Measurements from ENCODE around the gene CDO1.

CDO1 gene

GRCh38 chr5:115775999-115776398 lies 40.5 kb downstream of the CDO1 start:
- no peak overlapping the region for H3K4ac ChIP-seq (ENCODE audit: low read depth, low read length)
- no peak overlapping the region for H3K23ac ChIP-seq (ENCODE audit: low read length)
- no peak overlapping the region for H4K8ac ChIP-seq (ENCODE audit: low read depth, low read length)
- H3K27me3 ChIP-seq (ENCODE audit: insufficient read depth, low read length, poor library complexity): no peaks in the 10 kb centered on the region
- no peaks in the 10 kb centered on the region for H3K79me1 ChIP-seq (ENCODE audit: low read length)
- no peaks in the 10 kb centered on the region for H3K36me3 ChIP-seq (ENCODE audit: control insufficient read depth, insufficient read depth, low read length)
- no peak overlapping the region for H3K56ac ChIP-seq (ENCODE audit: low read length)
- H3K4me1 ChIP-seq (ENCODE audit: control insufficient read depth, low read depth, low read length): no peaks in the 10 kb centered on the region
- H3K79me2 ChIP-seq (ENCODE audit: control insufficient read depth, insufficient read depth, low read length): no peaks in the 10 kb centered on the region
- WGBS (ENCODE audit: extremely low coverage, insufficient coverage, low lambda C conversion rate): no CpG with 5 or more reads among the region's 4 CpGs
- H3K18ac ChIP-seq (ENCODE audit: low read length): no peak overlapping the region
- H4K5ac ChIP-seq (ENCODE audit: low read length): no peak overlapping the region
- no peak overlapping the region for H3K4me3 ChIP-seq (ENCODE audit: low read length)
- no peak overlapping the region for H2BK5ac ChIP-seq (ENCODE audit: low read length)
- no peak overlapping the region for H2BK120ac ChIP-seq (ENCODE audit: low read depth, low read length)
- no peak for DNase-seq
- H3K9ac ChIP-seq (ENCODE audit: low read length): no peak overlapping the region
- no peak overlapping the region for H2AK5ac ChIP-seq (ENCODE audit: low read length)
- no peak overlapping the region for H2BK15ac ChIP-seq (replicated peaks; ENCODE audit: low read depth)
- H3K4me2 ChIP-seq (ENCODE audit: low read length): no peak overlapping the region
- no peak overlapping the region for H3K27ac ChIP-seq (ENCODE audit: low read depth, low read length)

GRCh38 chr5:115774684-115775083 lies 41.8 kb downstream of the CDO1 start:
- H3K4me2 ChIP-seq (ENCODE audit: low read length): no peak overlapping the region
- H4K8ac ChIP-seq (ENCODE audit: low read depth, low read length): no peak overlapping the region
- no peak overlapping the region for H2BK15ac ChIP-seq (replicated peaks; ENCODE audit: low read depth)

GRCh38 chr5:115772731-115773475 lies 43.6 kb downstream of the CDO1 start:
- no peak overlapping the region for H3K9ac ChIP-seq (ENCODE audit: low read length)
- no peak overlapping the region for H3K23ac ChIP-seq (ENCODE audit: low read length)
- no peak overlapping the region for H3K4ac ChIP-seq (ENCODE audit: low read depth, low read length)
- H3K4me2 ChIP-seq (ENCODE audit: low read length): no peak overlapping the region
- H2BK5ac ChIP-seq (ENCODE audit: low read length): no peak overlapping the region
- H3K27me3 ChIP-seq (ENCODE audit: insufficient read depth, low read length, poor library complexity): no peaks in the 10 kb centered on the region
- no peak overlapping the region for H2AK5ac ChIP-seq (ENCODE audit: low read length)
- WGBS (ENCODE audit: extremely low coverage, insufficient coverage, low lambda C conversion rate): no CpG with 5 or more reads among the region's 2 CpGs
- no peak overlapping the region for H2BK120ac ChIP-seq (ENCODE audit: low read depth, low read length)
- peak; percentile 45 for DNase-seq
- H2BK15ac ChIP-seq (replicated peaks; ENCODE audit: low read depth): no peak overlapping the region
- H4K8ac ChIP-seq (ENCODE audit: low read depth, low read length): no peak overlapping the region
- no peaks in the 10 kb centered on the region for H3K79me2 ChIP-seq (ENCODE audit: control insufficient read depth, insufficient read depth, low read length)
- H3K18ac ChIP-seq (ENCODE audit: low read length): no peak overlapping the region
- no peak overlapping the region for H4K5ac ChIP-seq (ENCODE audit: low read length)
- H3K4me1 ChIP-seq (ENCODE audit: control insufficient read depth, low read depth, low read length): no peaks in the 10 kb centered on the region
- no peaks in the 10 kb centered on the region for H3K36me3 ChIP-seq (ENCODE audit: control insufficient read depth, insufficient read depth, low read length)
- no peak overlapping the region for H3K4me3 ChIP-seq (ENCODE audit: low read length)
- H3K79me1 ChIP-seq (ENCODE audit: low read length): no peaks in the 10 kb centered on the region
- no peak overlapping the region for H3K56ac ChIP-seq (ENCODE audit: low read length)
- H3K27ac ChIP-seq (ENCODE audit: low read depth, low read length): no peak overlapping the region

More at GRCh38 chr5:115774684-115775083, 41.8 kb downstream of the CDO1 start:
- H3K4me1 ChIP-seq (ENCODE audit: control insufficient read depth, low read depth, low read length): no peaks in the 10 kb centered on the region
- no peaks in the 10 kb centered on the region for H3K27me3 ChIP-seq (ENCODE audit: insufficient read depth, low read length, poor library complexity)
- no peak overlapping the region for H3K27ac ChIP-seq (ENCODE audit: low read depth, low read length)
- WGBS (ENCODE audit: extremely low coverage, insufficient coverage, low lambda C conversion rate): no CpG with 5 or more reads among the region's 3 CpGs
- H2BK5ac ChIP-seq (ENCODE audit: low read length): no peak overlapping the region
- no peak overlapping the region for H2AK5ac ChIP-seq (ENCODE audit: low read length)
- no peaks in the 10 kb centered on the region for H3K36me3 ChIP-seq (ENCODE audit: control insufficient read depth, insufficient read depth, low read length)
- no peak overlapping the region for H3K23ac ChIP-seq (ENCODE audit: low read length)
- H3K9ac ChIP-seq (ENCODE audit: low read length): no peak overlapping the region
- no peaks in the 10 kb centered on the region for H3K79me1 ChIP-seq (ENCODE audit: low read length)
- no peaks in the 10 kb centered on the region for H3K79me2 ChIP-seq (ENCODE audit: control insufficient read depth, insufficient read depth, low read length)
- DNase-seq: no peak
- H4K5ac ChIP-seq (ENCODE audit: low read length): no peak overlapping the region
- no peak overlapping the region for H2BK120ac ChIP-seq (ENCODE audit: low read depth, low read length)
- no peak overlapping the region for H3K4ac ChIP-seq (ENCODE audit: low read depth, low read length)
- H3K18ac ChIP-seq (ENCODE audit: low read length): no peak overlapping the region
- no peak overlapping the region for H3K4me3 ChIP-seq (ENCODE audit: low read length)
- H3K56ac ChIP-seq (ENCODE audit: low read length): no peak overlapping the region

GRCh38 chr5:115770466-115770865 lies 46.0 kb downstream of the CDO1 start:
- H2BK5ac ChIP-seq (ENCODE audit: low read length): no peak overlapping the region
- no peak overlapping the region for H2BK15ac ChIP-seq (replicated peaks; ENCODE audit: low read depth)
- H3K27ac ChIP-seq (ENCODE audit: low read depth, low read length): no peak overlapping the region
- H3K18ac ChIP-seq (ENCODE audit: low read length): no peak overlapping the region
- no peak overlapping the region for H3K4ac ChIP-seq (ENCODE audit: low read depth, low read length)
- H3K56ac ChIP-seq (ENCODE audit: low read length): no peak overlapping the region
- no peak overlapping the region for H3K9ac ChIP-seq (ENCODE audit: low read length)
- no peak overlapping the region for H4K5ac ChIP-seq (ENCODE audit: low read length)
- H3K4me1 ChIP-seq (ENCODE audit: control insufficient read depth, low read depth, low read length): no peaks in the 10 kb centered on the region
- no peaks in the 10 kb centered on the region for H3K79me2 ChIP-seq (ENCODE audit: control insufficient read depth, insufficient read depth, low read length)
- no peaks in the 10 kb centered on the region for H3K27me3 ChIP-seq (ENCODE audit: insufficient read depth, low read length, poor library complexity)
- H2AK5ac ChIP-seq (ENCODE audit: low read length): no peak overlapping the region
- no peaks in the 10 kb centered on the region for H3K36me3 ChIP-seq (ENCODE audit: control insufficient read depth, insufficient read depth, low read length)
- H2BK120ac ChIP-seq (ENCODE audit: low read depth, low read length): no peak overlapping the region
- no peak overlapping the region for H4K8ac ChIP-seq (ENCODE audit: low read depth, low read length)
- peak; percentile 77 for DNase-seq
- H3K79me1 ChIP-seq (ENCODE audit: low read length): no peaks in the 10 kb centered on the region
- WGBS (ENCODE audit: extremely low coverage, insufficient coverage, low lambda C conversion rate): no CpG with 5 or more reads among the region's 11 CpGs
- H3K4me3 ChIP-seq (ENCODE audit: low read length): no peak overlapping the region
- H3K23ac ChIP-seq (ENCODE audit: low read length): no peak overlapping the region
- no peak overlapping the region for H3K4me2 ChIP-seq (ENCODE audit: low read length)

- no peak overlapping the region for H4K5ac ChIP-seq (ENCODE audit: low read length)
- no peak overlapping the region for H4K8ac ChIP-seq (ENCODE audit: low read depth, low read length)
- no peak overlapping the region for H2BK120ac ChIP-seq (ENCODE audit: low read depth, low read length)
- H3K56ac ChIP-seq (ENCODE audit: low read length): no peak overlapping the region
- no CpG with 5 or more reads among the region's 3 CpGs for WGBS (ENCODE audit: extremely low coverage, insufficient coverage, low lambda C conversion rate)
- no peak overlapping the region for H3K18ac ChIP-seq (ENCODE audit: low read length)
- no peaks in the 10 kb centered on the region for H3K79me1 ChIP-seq (ENCODE audit: low read length)
- DNase-seq: no peak
- no peaks in the 10 kb centered on the region for H3K27me3 ChIP-seq (ENCODE audit: insufficient read depth, low read length, poor library complexity)
- no peak overlapping the region for H3K4me3 ChIP-seq (ENCODE audit: low read length)
- no peaks in the 10 kb centered on the region for H3K4me1 ChIP-seq (ENCODE audit: control insufficient read depth, low read depth, low read length)
- H3K36me3 ChIP-seq (ENCODE audit: control insufficient read depth, insufficient read depth, low read length): no peaks in the 10 kb centered on the region
- no peak overlapping the region for H3K9ac ChIP-seq (ENCODE audit: low read length)
- H2BK5ac ChIP-seq (ENCODE audit: low read length): no peak overlapping the region
- no peak overlapping the region for H3K4ac ChIP-seq (ENCODE audit: low read depth, low read length)
- no peak overlapping the region for H2BK15ac ChIP-seq (replicated peaks; ENCODE audit: low read depth)
- no peak overlapping the region for H2AK5ac ChIP-seq (ENCODE audit: low read length)
- H3K27ac ChIP-seq (ENCODE audit: low read depth, low read length): no peak overlapping the region
- H3K23ac ChIP-seq (ENCODE audit: low read length): no peak overlapping the region
- H3K79me2 ChIP-seq (ENCODE audit: control insufficient read depth, insufficient read depth, low read length): no peaks in the 10 kb centered on the region
- H3K4me2 ChIP-seq (ENCODE audit: low read length): no peak overlapping the region
Measured at GRCh38 chr5:115767424-115767823, 49.0 kb downstream of the CDO1 start.

GRCh38 chr5:115766608-115767007 lies 49.9 kb downstream of the CDO1 start:
- WGBS (ENCODE audit: extremely low coverage, insufficient coverage, low lambda C conversion rate): no CpG with 5 or more reads among the region's 1 CpG
- H3K4me2 ChIP-seq (ENCODE audit: low read length): no peak overlapping the region
- no peak overlapping the region for H2AK5ac ChIP-seq (ENCODE audit: low read length)
- H3K4ac ChIP-seq (ENCODE audit: low read depth, low read length): no peak overlapping the region
- H3K18ac ChIP-seq (ENCODE audit: low read length): no peak overlapping the region
- no peaks in the 10 kb centered on the region for H3K36me3 ChIP-seq (ENCODE audit: control insufficient read depth, insufficient read depth, low read length)
- H3K27me3 ChIP-seq (ENCODE audit: insufficient read depth, low read length, poor library complexity): no peaks in the 10 kb centered on the region
- no peak overlapping the region for H3K9ac ChIP-seq (ENCODE audit: low read length)
- no peak overlapping the region for H3K4me3 ChIP-seq (ENCODE audit: low read length)
- H3K79me1 ChIP-seq (ENCODE audit: low read length): no peaks in the 10 kb centered on the region
- H3K56ac ChIP-seq (ENCODE audit: low read length): no peak overlapping the region
- H3K4me1 ChIP-seq (ENCODE audit: control insufficient read depth, low read depth, low read length): no peaks in the 10 kb centered on the region
- no peak for DNase-seq
- no peak overlapping the region for H3K23ac ChIP-seq (ENCODE audit: low read length)
- H3K27ac ChIP-seq (ENCODE audit: low read depth, low read length): no peak overlapping the region
- no peak overlapping the region for H4K8ac ChIP-seq (ENCODE audit: low read depth, low read length)
- no peak overlapping the region for H4K5ac ChIP-seq (ENCODE audit: low read length)
- no peak overlapping the region for H2BK5ac ChIP-seq (ENCODE audit: low read length)
- H2BK120ac ChIP-seq (ENCODE audit: low read depth, low read length): no peak overlapping the region
- no peaks in the 10 kb centered on the region for H3K79me2 ChIP-seq (ENCODE audit: control insufficient read depth, insufficient read depth, low read length)
- H2BK15ac ChIP-seq (replicated peaks; ENCODE audit: low read depth): no peak overlapping the region

All from mesendoderm (in vitro differentiated cells).